GM12878 (cell line): Measurements from ENCODE around the gene PEX26. TPM values are rescaled to one million over a fixed set of nuclear protein-coding genes. Genes with fewer than 3 reads are reported as not detected.

Source experiments
- ATAC-seq: fragments of 200-7000 bp; cut with Tn5 transposase; 3 replicates; pipeline ENCODE4 v1.9.1; 2020; ENCODE audit warnings: mild to moderate bottlenecking, moderate library complexity
- BruUV-seq: library from RNA; stranded (reverse); fragments of 400-500 nt; replicated peaks from 2 replicates; lab custom pipeline; 2021; lab: Mats Ljungman, UMichigan
- CTCF ChIA-PET: fragments of 300-600 bp; sonication (Branson Sonifier 250); formaldehyde crosslinking; extraction: SDS; loops from one replicate; lab custom pipeline; 2021; ENCODE audit warnings: inconsistent platforms; lab: Yijun Ruan, JAX
- POLR2A ChIA-PET: fragments of 350-600 bp; formaldehyde crosslinking; extraction: SDS; loops from one replicate; lab custom pipeline; 2021; ENCODE audit warnings: inconsistent platforms; lab: Charles Lee
- RAD21 ChIA-PET: fragments of 300-600 bp; sonication (Branson Sonifier 250); formaldehyde crosslinking; loops from one replicate; lab custom pipeline; 2023; ENCODE audit warnings: antibody characterized with exemption; ENCODE audit not compliant: unreplicated experiment; lab: Charles Lee
- SMC1A ChIA-PET: fragments of 300-600 bp; sonication (Branson Sonifier 250); formaldehyde crosslinking; loops from one replicate; lab custom pipeline; 2023; ENCODE audit not compliant: unreplicated experiment, uncharacterized antibody; lab: Charles Lee
- DNase-seq: peaks from one replicate; pipeline ENCODE4 v3.0.0-alpha.2; 2011; ENCODE audit warnings: low read depth, low spot score
- FAIRE-seq: peaks from 3 replicates; lab custom pipeline; 2011; peaks lifted over from hg19 to GRCh38; lab: Jason Lieb, UNC
- H2AFZ ChIP-seq: 2 replicates; pipeline ENCODE4 v1.6.0; 2011; ENCODE audit warnings: low read depth, low read length, control low read depth; ENCODE audit not compliant: control insufficient read depth
- H3K27ac ChIP-seq: 2 replicates; pipeline ENCODE4 v1.5.1; 2011; ENCODE audit warnings: control low read depth; ENCODE audit not compliant: control insufficient read depth, insufficient read depth
- H3K27me3 ChIP-seq, 2 experiments: replicated peaks in 1 of 2; 2 replicates each; pipeline versions ENCODE4 v1.6.0 to v1.6.1; 2011; ENCODE audit warnings: low read length in 1 of 2; ENCODE audit not compliant: control insufficient read depth in 2 of 2, insufficient read depth in 2 of 2
- H3K36me3 ChIP-seq, 2 experiments: 2 replicates each; pipeline ENCODE4 v1.5.1; 2011; ENCODE audit warnings: low read length in 1 of 2; ENCODE audit not compliant: control insufficient read depth in 2 of 2, insufficient read depth in 2 of 2
- H3K4me1 ChIP-seq: 2 replicates; pipeline ENCODE4 v1.6.1; 2011; ENCODE audit warnings: mild to moderate bottlenecking, low read length, moderate library complexity, mixed read lengths; ENCODE audit not compliant: control insufficient read depth, insufficient read depth
- H3K4me2 ChIP-seq: 2 replicates; pipeline ENCODE4 v1.6.0; 2011; ENCODE audit warnings: control low read depth; ENCODE audit not compliant: control insufficient read depth, insufficient read depth
- H3K4me3 ChIP-seq: fragments of 200-600 bp; sonication (generic); 2 replicates; pipeline ENCODE4 v1.5.1; 2016
- H3K79me2 ChIP-seq: 2 replicates; pipeline ENCODE4 v1.6.0; 2011; ENCODE audit warnings: low read length; ENCODE audit not compliant: control insufficient read depth, insufficient read depth
- H3K9ac ChIP-seq: 2 replicates; pipeline ENCODE4 v1.8.0; 2011; ENCODE audit warnings: low read length, control low read depth, mixed read lengths; ENCODE audit not compliant: control insufficient read depth, insufficient read depth
- H3K9me3 ChIP-seq: replicated peaks from 3 replicates; pipeline ENCODE4 v1.5.1; 2011; ENCODE audit warnings: mild to moderate bottlenecking, low read length; ENCODE audit not compliant: control insufficient read depth, insufficient read depth
- H4K20me1 ChIP-seq: 2 replicates; pipeline ENCODE4 v1.6.0; 2011; ENCODE audit not compliant: control insufficient read depth, insufficient read depth
- CEBPB ChIP-seq, 2 experiments: fragments of 150-350 bp in 1 of 2; IDR thresholded peaks; 2 replicates each; pipeline ENCODE4 v1.6.1; 2012 to 2014; ENCODE audit warnings: low read depth in 2 of 2, low read length in 2 of 2, borderline replicate concordance in 1 of 2, inconsistent platforms in 1 of 2
- CREM ChIP-seq: IDR thresholded peaks from 2 replicates; pipeline ENCODE4 v1.6.1; 2014; ENCODE audit warnings: antibody characterized with exemption, low read depth
- E2F8 ChIP-seq: fragments of 450-650 bp; IDR thresholded peaks from 2 replicates; pipeline ENCODE4 v1.6.1; 2018; ENCODE audit warnings: mild to moderate bottlenecking, low read depth, moderate library complexity; ENCODE audit not compliant: partially characterized antibody
- HDAC6 ChIP-seq: fragments of 200-600 bp; sonication (generic); IDR thresholded peaks from one replicate; pipeline ENCODE4 v1.8.0; 2017; ENCODE audit warnings: antibody characterized with exemption; ENCODE audit not compliant: unreplicated experiment
- HDGF ChIP-seq: fragments of 450-650 bp; IDR thresholded peaks from 2 replicates; pipeline ENCODE4 v1.6.1; 2016; ENCODE audit warnings: antibody characterized with exemption
- IKZF2 ChIP-seq, 2 experiments: fragments of 450-650 bp; IDR thresholded peaks; 2 replicates each; pipeline ENCODE4 v1.6.1; 2017; ENCODE audit warnings: mild to moderate bottlenecking in 2 of 2, moderate library complexity in 2 of 2
- LARP7 ChIP-seq: fragments of 450-650 bp; IDR thresholded peaks from 2 replicates; pipeline ENCODE4 v1.6.1; 2017; ENCODE audit warnings: mild to moderate bottlenecking
- MAX ChIP-seq: IDR thresholded peaks from 2 replicates; pipeline ENCODE4 v1.6.1; 2012; ENCODE audit warnings: low read depth, low read length, improper control_type of control experiment
- MTA3 ChIP-seq: IDR thresholded peaks from 2 replicates; pipeline ENCODE4 v1.6.1; 2012; ENCODE audit warnings: low read length, inconsistent platforms, borderline replicate concordance
- NR2C1 ChIP-seq: fragments of 450-650 bp; IDR thresholded peaks from 2 replicates; pipeline ENCODE4 v1.6.1; 2017; ENCODE audit warnings: antibody characterized with exemption, mild to moderate bottlenecking, moderate library complexity
- SMARCA5 ChIP-seq: fragments of 450-650 bp; IDR thresholded peaks from 2 replicates; pipeline ENCODE4 v1.6.1; 2017; ENCODE audit warnings: mild to moderate bottlenecking
- SMC3 ChIP-seq: IDR thresholded peaks from 2 replicates; pipeline ENCODE4 v1.6.1; 2011; ENCODE audit warnings: low read length, improper control_type of control experiment, borderline replicate concordance
- SREBF2 ChIP-seq: IDR thresholded peaks from 2 replicates; pipeline ENCODE4 v1.6.1; 2012; ENCODE audit warnings: mild to moderate bottlenecking, low read length
- SUPT20H ChIP-seq: IDR thresholded peaks from 2 replicates; pipeline ENCODE4 v1.6.1; 2011; ENCODE audit warnings: low read depth, mild to moderate bottlenecking, low read length, moderate library complexity, borderline replicate concordance; ENCODE audit not compliant: control insufficient read depth
- TARDBP ChIP-seq: IDR thresholded peaks from 2 replicates; pipeline ENCODE4 v1.6.1; 2016; ENCODE audit warnings: borderline replicate concordance
- ZNF217 ChIP-seq: fragments of 450-650 bp; IDR thresholded peaks from 2 replicates; pipeline ENCODE4 v1.6.1; 2017; ENCODE audit warnings: antibody characterized with exemption, mild to moderate bottlenecking
- ZNF384 ChIP-seq: IDR thresholded peaks from 2 replicates; pipeline ENCODE4 v1.6.1; 2012; ENCODE audit warnings: low read depth, mild to moderate bottlenecking, low read length, improper control_type of control experiment, borderline replicate concordance
- WGBS: methylation state at CpG from one replicate; pipeline ENCODE4 v1.1.6; 2016; ENCODE audit warnings: low lambda C conversion rate; ENCODE audit not compliant: insufficient replicate concordance, insufficient coverage; ENCODE audit errors: missing lambda C conversion rate; 5-methylcytosine and 5-hydroxymethylcytosine counted together
- in situ Hi-C: fragments of 300-500 bp; cut with MboI; formaldehyde crosslinking; loops from 9 replicates; pipeline ENCODE4 v1.14.3; 2018; ENCODE audit warnings: mixed read lengths
- intact Hi-C: fragments of 100-400 bp; cut with micrococcal nuclease; formaldehyde crosslinking; loops from one replicate; pipeline ENCODE4 v1.14.2; 2022; ENCODE audit not compliant: unreplicated experiment
- polyA plus RNA-seq, 11 experiments: library from polyadenylated mRNA; depleted of rRNA in 4 of 11; unstranded in 6 of 11; stranded (reverse) in 5 of 11; fragments of >200 nt; fragmentation: Nextera tagmentation in 4 of 11; fragmentation: Illumina TruSeq in 1 of 11; extraction: Ambion mirVana in 4 of 11; extraction: Trizol in 1 of 11; gene quantifications; 1 replicate in 1 of 11; 2 replicates in 10 of 11; pipeline versions ENCODE4 v1.2.1 to v1.2.3, GENCODE V29; 2011 to 2016; ENCODE audit warnings: inconsistent platforms in 2 of 11, missing spikeins in 2 of 11, low read depth in 1 of 11
- total RNA-seq, 4 experiments: library from RNA; depleted of rRNA in 3 of 4; stranded (reverse); fragments of >200 nt in 3 of 4; fragmentation: Illumina TruSeq in 1 of 4; extraction: Trizol in 1 of 4; gene quantifications; 2 replicates each; pipeline versions ENCODE4 v1.2.1 to v1.2.3, GENCODE V29; 2013 to 2021

PEX26 gene
- total and polyA plus RNA-seq, 10 of the 15 experiments (the other 5 are each of a cell fraction or from before 2014, with no cell fraction given) = 0.79 to 50.8 (median 22.4) TPM

- in situ Hi-C loops = no loop called here
- no peaks in the 10 kb centered on the region for H3K79me2 ChIP-seq
- no peak for ATAC-seq
- H3K9ac ChIP-seq = no peak overlapping the region; the same call in 1 of the 2 replicates
- TF ChIP-seq IKZF2 (IDR thresholded peaks at IDR 0.05) (no peak), SMC3 (no peak), ZNF217 (no peak), MAX (no peak), MTA3 (no peak), SREBF2 (no peak), LARP7 (no peak), SUPT20H (no peak), TARDBP (no peak), CEBPB (IDR thresholded peaks at IDR 0.05; ENCODE audit: borderline replicate concordance in 1 of 2, low read depth in 2 of 2, low read length in 2 of 2) (no peak), ZNF384 (no peak), NR2C1 (no peak), HDAC6 (no peak), SMARCA5 (no peak), E2F8 (no peak), HDGF (no peak), CREM (no peak)
- TF ChIP-seq, all 136 proteins: peak for 0
- peak overlapping the region; percentile 70; the same call in 1 of the 2 replicates for H3K4me2 ChIP-seq
- RAD21 ChIA-PET = interaction anchor here (0.6 to 5.2 kb wide), 11 partner anchors 10 to 224 kb away, joined by 3 to 78 read pairs (median 11); partner anchors contain the start of gene PEX26
- no peaks in the 10 kb centered on the region for H3K27me3 ChIP-seq
- no peak for FAIRE-seq
- H2AFZ ChIP-seq = peak overlapping the region; percentile 41; the same call in 1 of the 2 replicates
- WGBS = 81% methylated on average over 7 of the region's 7 CpGs
- peak overlapping the region; percentile 49 for H3K27ac ChIP-seq
- no peaks in the 10 kb centered on the region for H3K9me3 ChIP-seq
- H3K36me3 ChIP-seq = no peaks in the 10 kb centered on the region
- DNase-seq = no peak
- POLR2A ChIA-PET = interaction anchor here (0.6 to 4.2 kb wide), 7 partner anchors 9 to 60 kb away, joined by 4 to 27 read pairs (median 6); partner anchors contain the start of gene PEX26
- no peak overlapping the region for H3K4me3 ChIP-seq
- intact Hi-C loops = no loop called here
- CTCF ChIA-PET = interaction anchor here (1.0 to 7.6 kb wide), 7 partner anchors 10 to 32 kb away, joined by 3 to 75 read pairs (median 10); partner anchors contain the start of genes MICAL3 and PEX26
- H3K4me1 ChIP-seq = peaks cover 30% of the 10 kb centered on the region
- no peaks in the 10 kb centered on the region for H4K20me1 ChIP-seq
- BruUV-seq = no TSS peak
- SMC1A ChIA-PET = interaction anchor here (0.9 to 6.2 kb wide), 12 partner anchors 12 to 258 kb away, joined by 3 to 86 read pairs (median 8); partner anchors contain the start of genes MICAL3 and PEX26
Measured at GRCh38 chr22:18055619-18056160, 22.1 kb upstream of the PEX26 start.
